GM21528 (cell line): ENCODE data around the gene GPALPP1.
A peak's percentile ranks its signal among the peaks of the same experiment; 100 is the strongest.
"Not testable (repeated sequence)": the region's sequence is repeated elsewhere in the genome, so short reads cannot be mapped to it uniquely, and the experiment has no call there.

Source experiments
- ATAC-seq: cut with Tn5 transposase; IDR thresholded peaks from one replicate; pipeline ENCODE4 v1.9.1; 2021; ENCODE audit warnings: mild to moderate bottlenecking, moderate library complexity; ENCODE audit not compliant: unreplicated experiment, low FRiP score

GPALPP1 gene, protein sequence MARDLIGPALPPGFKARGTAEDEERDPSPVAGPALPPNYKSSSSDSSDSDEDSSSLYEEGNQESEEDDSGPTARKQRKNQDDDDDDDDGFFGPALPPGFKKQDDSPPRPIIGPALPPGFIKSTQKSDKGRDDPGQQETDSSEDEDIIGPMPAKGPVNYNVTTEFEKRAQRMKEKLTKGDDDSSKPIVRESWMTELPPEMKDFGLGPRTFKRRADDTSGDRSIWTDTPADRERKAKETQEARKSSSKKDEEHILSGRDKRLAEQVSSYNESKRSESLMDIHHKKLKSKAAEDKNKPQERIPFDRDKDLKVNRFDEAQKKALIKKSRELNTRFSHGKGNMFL

DNA sequence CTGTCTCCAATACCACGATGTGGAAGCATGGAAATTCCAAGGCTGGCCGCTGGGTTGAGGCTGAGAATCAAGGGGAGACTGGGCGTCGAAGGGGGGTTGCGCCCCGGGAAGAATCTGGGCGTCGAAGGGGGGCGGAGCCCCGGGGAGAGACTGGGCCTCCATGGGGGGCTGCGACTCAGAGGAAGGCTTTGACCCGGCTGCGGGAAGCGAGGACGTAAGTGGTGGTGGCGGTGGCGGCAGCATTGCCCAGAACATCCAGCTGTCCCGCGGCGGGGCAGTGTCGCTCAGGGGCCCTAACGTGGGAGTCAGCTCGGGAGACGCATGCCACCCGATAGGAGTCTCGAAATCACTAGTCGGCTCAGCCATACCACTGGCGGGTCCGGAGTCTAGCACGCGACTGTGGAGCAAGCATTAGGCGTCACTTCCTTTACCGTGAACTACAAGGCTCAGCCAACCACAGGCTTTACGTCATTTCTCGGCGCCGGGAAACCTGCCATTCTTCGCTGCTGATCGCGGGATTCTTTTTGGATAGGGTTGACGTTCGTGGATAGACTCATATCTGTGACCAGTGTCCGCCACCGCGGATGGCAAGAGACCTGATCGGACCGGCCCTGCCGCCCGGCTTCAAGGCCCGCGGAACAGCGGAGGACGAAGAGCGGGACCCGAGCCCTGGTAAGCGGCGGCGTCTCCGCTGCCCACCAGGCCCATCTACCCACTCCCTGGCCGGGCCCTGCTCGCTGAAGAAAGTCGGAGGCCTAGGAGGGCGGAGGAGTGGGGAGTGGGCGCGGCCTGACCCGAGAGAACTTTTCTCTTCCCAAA, at the start of gene GPALPP1, which contains the start of gene NUFIP1:
Gene GPALPP1, plus strand, starts transcription at position 468 of the 819 bp plus-strand sequence. Its CDS starts 117 bp downstream, at position 585.
Gene NUFIP1, minus strand, starts transcription at position 401 of the 819 bp plus-strand sequence. Its CDS starts 35 bp downstream, at position 366.
- ATAC-seq, result peak; percentile 97

DNA sequence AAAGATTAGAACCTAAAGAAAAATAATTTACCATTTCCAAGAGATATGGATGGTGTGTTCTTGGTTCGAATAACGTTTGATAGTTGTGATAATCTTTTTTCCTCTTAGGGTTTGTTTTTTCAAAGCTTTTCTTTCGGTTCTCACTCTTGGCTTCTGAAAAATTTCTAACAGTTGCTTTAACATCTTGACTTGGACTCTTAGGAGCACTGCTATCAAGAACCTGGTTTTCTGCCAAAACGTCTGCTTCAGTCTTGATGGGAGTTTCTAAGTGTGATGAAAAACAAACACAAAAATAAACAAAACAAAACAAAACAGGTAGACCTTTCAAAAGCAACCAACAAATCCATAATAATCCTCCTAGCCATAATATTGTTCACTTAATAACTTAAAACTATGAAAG, 45.9 kb upstream of the GPALPP1 start:
- not testable (repeated sequence) for ATAC-seq

DNA sequence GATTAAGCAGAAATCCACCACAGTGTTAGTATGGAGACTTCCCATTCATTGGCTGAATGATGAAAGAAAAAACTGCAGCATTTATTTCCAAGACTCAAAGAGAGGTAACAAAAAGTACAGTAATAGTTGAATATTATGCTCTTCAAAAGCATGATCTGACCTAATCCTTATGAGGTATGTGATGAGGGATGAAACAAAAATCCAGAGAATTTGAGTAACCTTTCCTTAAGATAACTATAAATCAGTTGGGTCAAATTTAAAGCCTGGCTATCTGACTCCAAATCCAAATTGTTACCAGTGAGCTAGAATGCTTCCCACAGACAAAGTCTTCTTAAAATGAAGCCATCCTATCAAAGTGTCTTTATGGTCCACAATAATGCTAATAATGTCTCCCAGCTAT, 38.2 kb upstream of the GPALPP1 start:
- ATAC-seq, result no peak

DNA sequence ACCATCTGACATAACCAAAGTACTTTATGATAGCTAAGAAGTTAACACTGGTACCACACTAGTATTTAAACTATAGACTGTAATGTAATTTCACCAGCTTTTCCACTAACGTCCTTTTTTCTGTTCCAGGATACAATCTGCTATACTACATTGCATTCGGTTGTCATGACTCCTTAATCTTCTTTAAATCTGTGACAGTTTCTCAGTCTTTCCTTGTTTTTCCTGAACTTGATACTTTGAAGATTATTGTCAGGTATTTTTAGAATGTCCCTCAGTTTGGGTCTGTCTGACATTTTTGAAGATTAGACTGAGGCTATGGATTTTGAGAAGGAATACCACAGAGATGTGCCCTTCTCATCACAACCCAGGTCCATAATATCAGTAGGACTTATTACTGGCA, 36.7 kb upstream of the GPALPP1 start:
- no peak for ATAC-seq

DNA sequence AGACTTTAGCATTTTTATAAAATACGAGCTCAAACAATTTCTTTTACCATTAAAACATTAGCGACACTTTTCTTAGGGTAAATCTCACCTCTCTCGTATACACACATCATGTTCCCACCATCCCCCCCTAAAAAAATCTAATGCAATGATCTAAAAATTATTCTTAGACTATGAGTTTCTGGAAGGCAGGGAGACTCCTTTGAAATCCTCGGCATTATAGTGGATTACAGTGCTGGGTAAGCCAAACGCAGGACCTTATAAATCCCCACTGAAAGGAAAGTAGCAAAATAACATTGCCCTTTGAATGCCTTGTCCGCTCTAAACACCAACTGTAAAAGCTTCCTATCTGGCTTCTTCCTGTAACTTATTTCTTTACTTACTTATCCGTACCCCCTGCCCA, 35.1 kb upstream of the GPALPP1 start:
- ATAC-seq, result no peak

DNA sequence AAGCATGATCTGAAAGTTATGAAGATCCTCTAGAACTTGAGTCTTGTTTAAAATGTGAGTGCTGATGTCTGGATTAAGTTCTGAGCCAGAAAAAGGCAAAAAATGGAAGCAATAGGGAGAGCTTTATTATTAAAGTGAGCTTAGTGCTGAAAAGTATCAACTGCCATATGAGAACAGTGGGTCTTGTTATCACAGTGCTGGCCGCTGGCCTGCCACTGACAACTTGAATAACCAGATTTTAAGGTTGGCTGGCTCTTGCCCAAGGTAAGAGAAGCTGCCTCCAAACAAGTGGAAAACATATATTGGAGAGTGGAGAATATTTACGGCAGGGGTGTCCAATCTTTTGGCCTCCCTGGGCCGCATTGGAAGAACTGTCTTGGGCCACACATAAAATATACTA, 33.9 kb upstream of the GPALPP1 start:
- ATAC-seq, result no peak

DNA sequence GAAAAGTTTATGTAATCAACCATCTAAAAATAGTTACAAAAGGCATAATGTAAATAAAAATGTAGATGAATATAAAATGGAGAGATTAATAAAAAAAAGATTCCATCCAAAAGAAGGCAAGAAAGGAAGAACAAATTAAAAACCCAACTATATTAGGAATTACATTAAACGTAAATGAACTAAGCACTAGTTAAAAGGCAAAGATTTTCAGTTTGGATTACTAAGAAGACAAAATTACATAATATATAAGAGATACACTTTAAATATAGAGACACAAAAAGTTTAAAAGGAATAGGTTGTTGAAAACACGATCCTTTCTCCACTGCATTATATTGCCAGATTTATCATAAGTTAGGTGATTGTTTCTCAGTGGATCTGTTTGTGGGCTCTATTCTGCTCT, 27.3 kb upstream of the GPALPP1 start:
- no peak for ATAC-seq

DNA sequence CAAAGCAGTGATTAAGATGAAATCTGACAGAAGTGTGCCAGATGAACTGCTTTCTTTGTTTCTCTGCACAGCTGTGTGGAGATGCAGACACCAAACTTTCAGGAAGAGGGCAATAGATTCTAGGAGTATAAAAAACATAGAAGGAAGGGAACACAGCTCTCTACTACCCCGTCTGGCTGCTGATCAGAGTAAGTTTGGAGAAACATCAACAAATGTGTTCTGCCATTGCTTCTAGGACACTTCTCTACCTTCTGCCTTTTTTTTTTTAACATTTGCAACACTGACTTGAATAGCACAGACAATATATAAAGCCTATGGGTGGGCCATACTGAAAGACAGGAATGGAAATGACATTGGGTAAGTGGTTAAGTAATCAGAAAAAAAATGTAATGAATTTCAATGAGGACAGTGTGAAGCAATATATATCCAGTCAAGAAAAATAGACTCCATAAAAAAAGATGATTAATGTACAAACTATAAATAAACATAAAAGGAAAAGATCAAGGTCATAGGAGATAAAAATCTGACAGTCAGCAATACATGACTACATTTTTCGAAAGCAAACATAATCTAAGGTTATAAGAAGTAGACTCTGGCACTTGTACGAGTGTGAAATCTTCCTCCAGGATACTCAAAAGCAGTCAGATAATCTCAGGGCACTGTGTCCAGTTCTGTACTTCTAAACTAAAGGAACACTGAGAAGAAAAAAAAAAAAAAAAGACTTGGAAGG, 21.5 kb upstream of the GPALPP1 start:
- no peak for ATAC-seq

DNA sequence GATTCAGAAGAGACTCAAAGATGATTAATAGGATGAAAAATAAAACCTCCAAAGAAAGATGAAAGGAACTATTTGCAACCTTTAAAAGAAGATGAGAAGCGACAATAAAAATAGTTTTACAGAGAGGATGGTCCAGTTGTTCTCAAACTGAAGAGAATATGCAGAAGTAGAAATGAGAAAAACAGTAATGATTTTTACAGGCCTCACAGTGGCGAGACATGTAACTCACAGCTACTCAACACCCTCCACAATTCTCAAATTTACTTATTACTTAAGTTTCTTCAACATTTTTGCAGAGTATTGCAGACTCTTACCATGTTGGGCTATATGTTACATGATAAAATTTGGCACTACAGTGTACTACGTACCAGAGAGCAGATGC, 20.9 kb upstream of the GPALPP1 start:
- no peak for ATAC-seq

DNA sequence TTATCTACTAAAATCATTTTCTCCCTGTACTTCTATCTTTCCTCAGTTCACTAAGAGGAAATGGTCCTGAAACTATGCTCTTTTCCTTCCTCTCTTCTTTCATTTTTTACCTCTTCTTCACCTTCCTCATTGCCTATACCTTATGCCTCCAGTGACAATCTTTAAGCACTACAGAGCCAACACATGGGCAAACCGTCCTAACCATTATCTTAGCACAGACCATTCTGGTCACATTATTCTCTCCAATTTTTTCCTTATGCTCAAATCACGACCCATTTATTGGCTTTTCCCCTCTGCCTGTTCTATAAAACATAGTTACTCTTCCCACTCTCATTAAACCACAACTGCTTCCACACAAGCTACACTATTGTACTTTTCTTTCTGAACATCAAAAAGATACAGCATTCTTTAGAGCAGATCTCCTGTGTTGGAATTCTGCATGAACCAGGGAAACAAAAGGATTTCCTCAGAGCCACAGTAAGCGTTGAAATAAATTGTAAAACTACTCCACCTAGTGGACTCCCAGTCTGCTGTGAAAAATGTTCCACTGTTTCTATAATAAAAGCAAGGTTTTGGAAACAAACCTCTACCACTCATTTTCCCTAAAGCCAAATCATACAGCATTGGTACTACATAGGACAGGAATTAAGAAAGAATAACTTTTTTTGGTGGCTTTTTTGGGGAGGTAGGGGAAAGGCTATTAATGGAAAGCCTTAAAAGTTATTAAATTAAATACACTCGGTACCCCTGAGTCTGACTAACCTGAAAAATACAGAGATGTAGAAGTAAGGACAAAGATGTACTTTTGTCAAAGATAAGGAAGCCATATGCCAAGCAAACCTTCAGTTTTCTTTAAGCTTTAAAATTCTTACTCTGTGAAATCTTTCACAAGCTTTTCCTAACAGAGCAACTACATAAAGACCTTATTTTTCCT, 19.5 kb upstream of the GPALPP1 start:
- ATAC-seq, result no peak

DNA sequence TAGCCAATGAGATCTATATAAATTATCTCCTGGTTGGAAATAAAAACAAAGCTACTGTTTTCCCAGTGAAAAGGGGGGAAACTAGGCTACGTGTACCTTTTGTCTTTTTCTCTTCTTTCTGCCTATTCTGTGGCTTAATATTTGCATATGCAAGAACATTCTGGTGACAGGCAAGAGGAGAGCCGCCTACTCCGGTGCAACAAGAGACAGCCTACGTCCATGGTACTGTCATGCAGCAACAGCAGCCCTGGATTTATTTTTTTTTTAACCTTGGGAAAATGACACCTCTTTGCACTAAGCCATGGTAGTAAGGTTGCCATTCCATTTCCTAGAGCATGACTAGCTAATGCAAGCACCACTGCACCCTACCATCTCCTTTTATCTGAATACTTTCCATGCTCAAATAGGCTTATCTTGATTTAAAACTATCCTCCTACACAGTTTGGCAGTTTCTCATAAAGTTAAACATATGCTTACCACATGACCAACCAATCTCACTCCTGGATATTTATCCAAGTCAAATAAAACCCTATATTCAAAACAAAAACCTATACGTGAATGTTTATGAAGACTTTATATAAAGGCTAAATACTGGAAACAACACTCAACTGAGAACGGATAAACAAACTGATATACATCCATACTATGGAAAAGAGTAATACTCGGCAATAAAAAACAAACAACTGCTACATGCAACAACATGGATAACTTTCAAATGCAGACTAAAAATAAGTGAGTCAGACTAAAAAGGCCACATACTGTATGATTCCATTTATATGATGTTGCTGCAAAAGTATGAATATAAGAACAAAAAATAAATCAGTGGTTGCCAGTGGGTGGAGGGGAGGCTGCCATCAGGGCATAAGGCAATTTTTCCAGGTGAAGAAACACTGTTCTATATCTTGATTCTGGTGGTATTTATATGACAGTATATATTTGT, 17.4 kb upstream of the GPALPP1 start:
- ATAC-seq, result no peak

DNA sequence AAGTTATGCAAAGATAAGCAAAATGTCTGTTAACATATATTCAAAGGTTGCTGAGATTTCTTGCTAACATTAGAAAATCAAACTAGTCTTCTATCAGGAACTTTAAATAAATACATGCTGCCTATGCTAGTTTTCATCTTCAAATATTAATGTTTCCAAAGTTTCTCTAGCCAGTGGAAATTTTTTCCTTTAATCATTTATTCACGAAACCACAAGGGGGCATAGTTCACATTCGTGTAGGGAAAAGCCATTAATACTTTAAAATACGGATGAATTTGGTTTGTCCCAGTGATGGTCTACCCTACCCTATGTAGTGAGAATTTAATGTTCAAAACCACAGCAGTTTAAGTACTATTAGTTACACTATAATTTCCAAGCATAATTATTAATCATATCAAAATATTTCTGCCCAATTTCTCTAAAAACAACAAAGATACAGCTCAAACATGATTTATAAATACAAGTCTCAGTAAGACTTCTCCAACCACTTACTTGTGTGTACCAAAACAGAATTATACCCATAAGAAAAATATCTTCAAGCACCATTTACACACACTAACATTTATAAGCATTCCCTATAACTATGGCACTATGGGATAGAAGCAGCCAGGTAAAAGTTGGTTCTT, 16.3 kb upstream of the GPALPP1 start:
- no peak for ATAC-seq

DNA sequence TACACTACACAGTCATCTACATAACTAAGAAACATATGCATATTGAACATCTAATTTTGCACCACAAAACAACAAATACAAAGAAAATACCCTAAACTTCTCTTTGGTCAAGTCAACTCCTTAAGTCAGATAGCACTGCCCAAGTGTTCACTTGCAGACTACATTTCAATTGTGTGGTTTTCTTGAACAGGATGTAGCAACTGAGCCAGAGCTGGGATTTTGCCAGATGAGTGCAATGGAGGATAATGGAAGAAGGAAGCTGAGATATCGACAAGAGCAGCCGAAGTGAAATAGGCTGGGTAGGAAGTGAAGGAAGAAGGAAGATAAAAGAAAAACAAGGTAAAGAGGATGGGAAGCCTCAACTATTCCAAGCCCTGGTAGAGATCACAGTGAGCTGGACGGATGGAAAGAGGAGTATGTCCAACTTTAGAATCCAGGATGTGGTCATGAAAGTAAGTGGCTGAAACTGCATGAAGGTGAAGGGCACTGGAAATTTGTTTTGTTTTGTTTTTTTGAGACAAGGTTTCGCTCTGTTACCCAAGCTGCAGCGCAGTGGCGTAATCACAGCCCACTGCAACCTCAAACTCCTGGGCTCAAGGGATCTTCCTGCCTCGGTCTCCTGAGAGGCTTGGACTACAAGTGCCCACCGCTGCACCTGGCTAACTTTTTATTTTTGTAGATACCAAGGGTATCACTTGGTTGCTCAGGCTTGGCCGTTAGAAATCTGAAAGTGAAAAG, 15.1 kb upstream of the GPALPP1 start:
- peak; percentile 51 for ATAC-seq

DNA sequence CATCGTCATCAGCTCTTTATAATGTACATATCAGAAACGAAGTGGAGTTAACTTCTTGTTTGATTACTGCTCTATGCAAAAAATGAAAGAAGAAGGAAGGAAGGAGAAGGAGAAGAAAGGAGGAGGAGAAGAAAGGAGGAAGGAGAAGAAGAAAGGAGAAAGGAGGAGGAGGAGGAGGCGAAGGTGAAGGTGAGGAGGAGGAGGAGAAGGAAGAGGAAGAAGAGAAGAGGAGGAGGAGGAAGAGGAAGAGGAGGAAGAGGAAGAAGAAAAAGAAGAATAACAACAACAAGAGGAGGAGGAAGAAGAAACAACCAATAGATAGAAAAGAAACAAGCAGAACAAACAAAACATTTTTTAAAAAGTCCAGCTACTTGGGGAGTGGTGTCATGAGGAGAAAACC, 13.1 kb upstream of the GPALPP1 start:
- ATAC-seq, result no peak

DNA sequence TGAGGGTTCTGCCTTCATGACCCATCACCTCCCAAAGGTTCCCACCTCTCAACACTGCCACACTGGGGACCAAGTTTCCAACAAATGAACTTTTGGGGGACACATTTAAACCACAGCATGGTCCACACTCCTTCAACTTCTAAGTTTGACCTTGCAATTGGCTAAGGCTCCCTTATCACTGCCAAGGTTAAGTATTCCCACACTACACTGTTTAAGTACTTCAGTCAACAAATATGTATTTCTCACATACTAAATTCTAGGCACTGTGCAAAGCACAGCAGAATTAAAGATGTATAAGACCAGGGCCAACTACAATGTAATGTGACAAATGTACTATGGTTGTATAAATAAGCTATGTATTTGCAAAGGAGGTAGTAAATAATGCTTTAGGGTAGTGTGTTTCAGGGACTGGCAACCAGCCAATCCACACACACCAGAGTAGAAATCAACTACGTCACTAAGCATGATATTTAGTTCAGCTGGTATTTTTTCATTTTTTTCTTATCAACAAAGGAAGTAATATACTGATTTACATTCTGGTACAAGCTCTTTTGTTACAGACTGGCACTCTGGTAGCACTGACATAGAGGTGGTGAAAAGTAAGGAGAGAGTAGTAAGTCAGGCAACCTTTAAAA, 12.3 kb upstream of the GPALPP1 start:
- no peak for ATAC-seq

DNA sequence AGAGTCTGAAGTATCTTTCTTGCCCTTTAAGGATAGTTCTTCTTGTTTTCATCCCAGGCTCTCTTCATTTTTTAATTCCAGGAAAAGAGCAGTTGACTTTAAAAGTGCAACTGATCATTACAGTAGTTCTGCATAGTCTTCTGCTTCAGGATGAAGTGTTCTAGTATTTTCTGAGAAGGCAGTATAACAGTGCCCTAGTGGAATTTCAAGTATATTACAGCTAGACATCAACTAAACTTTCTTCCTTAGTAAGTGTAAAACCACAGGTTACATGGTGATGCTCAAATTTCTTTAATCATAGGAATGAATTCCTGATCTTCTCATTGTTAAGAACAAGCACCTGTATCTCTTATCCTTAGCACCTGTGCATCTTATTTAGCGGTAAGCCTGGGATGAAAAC, 11.0 kb upstream of the GPALPP1 start:
- ATAC-seq, result no peak

DNA sequence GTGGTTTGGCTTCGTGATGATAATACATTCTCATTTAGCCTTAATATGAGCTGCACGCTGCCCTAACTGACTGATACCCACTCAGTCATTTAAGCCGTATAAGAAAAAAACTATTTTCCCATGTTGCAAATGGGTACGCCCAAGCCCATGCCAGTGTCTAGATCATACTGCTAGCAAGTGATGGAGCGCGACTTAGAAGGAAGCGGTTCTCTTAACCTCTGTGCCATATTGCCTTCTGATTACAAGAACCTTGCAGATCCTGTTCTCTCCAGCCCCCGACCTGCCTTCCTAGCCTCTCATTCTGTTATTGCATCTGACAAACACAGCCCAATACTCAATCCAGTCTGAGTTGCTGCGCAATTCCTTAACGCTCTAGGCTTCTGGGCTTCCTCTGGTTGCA, 603 bp downstream of the GPALPP1 start:
- peak; percentile 24 for ATAC-seq
